ENCODE results near the gene CLINT1.

GRCh38 chr5:157845914-157846598, 12.9 kb downstream of the CLINT1 start:
- TF ChIP-seq GATA2 (IDR thresholded peaks at IDR 0.05; ENCODE audit: low read depth, low read length) (no peak), GATA3 (IDR thresholded peaks at IDR 0.05; ENCODE audit: low read depth, low read length) (no peak)
